ENCODE measurements around the gene STOML1.

The STOML1 gene

GRCh38 chr15:73936181-73936580 lies 55.9 kb downstream of the STOML1 start:
- Histone ChIP-seq H3K27ac (ENCODE audit: low read depth, low read length) (no peak overlapping the region), H3K4me3 (ENCODE audit: low read depth in 1 of 5, low read length in 5 of 5) (no peak overlapping the region), H3K9me3 (ENCODE audit: control insufficient read depth in 5 of 5, low read length in 5 of 5) (no peaks in the 10 kb centered on the region), H3K4me1 (ENCODE audit: control insufficient read depth in 5 of 5, insufficient read depth in 5 of 5, low read length in 5 of 5) (peaks cover 0 to 46% (median 24%) of the 10 kb centered on the region in 5 donors), H3K9ac (ENCODE audit: low read length in 5 of 5) (no peak overlapping the region), H3K27me3 (ENCODE audit: control insufficient read depth in 5 of 5, insufficient read depth in 4 of 5, low read length in 5 of 5) (peaks cover 0 to 8% (median 0%) of the 10 kb centered on the region in 5 donors), H3K36me3 (ENCODE audit: control insufficient read depth in 5 of 5, insufficient read depth in 5 of 5, low read length in 5 of 5) (peaks cover 0 to 3% (median 0%) of the 10 kb centered on the region in 5 donors)

GRCh38 chr15:73935547-73935946 lies 56.5 kb downstream of the STOML1 start:
- H3K4me3 ChIP-seq (ENCODE audit: low read depth in 1 of 5, low read length in 5 of 5): no peak overlapping the region
- H3K9ac ChIP-seq (ENCODE audit: low read length in 5 of 5): no peak overlapping the region
- H3K9me3 ChIP-seq (ENCODE audit: control insufficient read depth in 5 of 5, low read length in 5 of 5): no peaks in the 10 kb centered on the region
- H3K36me3 ChIP-seq (ENCODE audit: control insufficient read depth in 5 of 5, insufficient read depth in 5 of 5, low read length in 5 of 5): peaks cover 0 to 5% (median 0%) of the 10 kb centered on the region in 5 donors
- H3K27me3 ChIP-seq (ENCODE audit: control insufficient read depth in 5 of 5, insufficient read depth in 4 of 5, low read length in 5 of 5): peaks cover 0 to 8% (median 0%) of the 10 kb centered on the region in 5 donors
- no peak overlapping the region for H3K27ac ChIP-seq (ENCODE audit: low read depth, low read length)
- peaks cover 0 to 46% (median 24%) of the 10 kb centered on the region in 5 donors for H3K4me1 ChIP-seq (ENCODE audit: control insufficient read depth in 5 of 5, insufficient read depth in 5 of 5, low read length in 5 of 5)

- peaks cover 0 to 8% (median 0%) of the 10 kb centered on the region in 5 donors for H3K27me3 ChIP-seq (ENCODE audit: control insufficient read depth in 5 of 5, insufficient read depth in 4 of 5, low read length in 5 of 5)
- H3K4me3 ChIP-seq (ENCODE audit: low read depth in 1 of 5, low read length in 5 of 5): no peak overlapping the region
- H3K4me1 ChIP-seq (ENCODE audit: control insufficient read depth in 5 of 5, insufficient read depth in 5 of 5, low read length in 5 of 5): peaks cover under 1 to 50% (median 33%) of the 10 kb centered on the region in 5 donors
- no peak overlapping the region for H3K27ac ChIP-seq (ENCODE audit: low read depth, low read length)
- no peak overlapping the region for H3K9ac ChIP-seq (ENCODE audit: low read length in 5 of 5)
- H3K36me3 ChIP-seq (ENCODE audit: control insufficient read depth in 5 of 5, insufficient read depth in 5 of 5, low read length in 5 of 5): peaks cover 0 to 5% (median 0%) of the 10 kb centered on the region in 5 donors
- no peaks in the 10 kb centered on the region for H3K9me3 ChIP-seq (ENCODE audit: control insufficient read depth in 5 of 5, low read length in 5 of 5)
Measured at GRCh38 chr15:73934281-73934680, 57.8 kb downstream of the STOML1 start.

- Histone ChIP-seq H3K4me1 (ENCODE audit: control insufficient read depth in 5 of 5, insufficient read depth in 5 of 5, low read length in 5 of 5) (peaks cover 1 to 65% (median 50%) of the 10 kb centered on the region in 5 donors), H3K4me3 (ENCODE audit: low read depth in 1 of 5, low read length in 5 of 5) (no peak overlapping the region), H3K9ac (ENCODE audit: low read length in 5 of 5) (no peak overlapping the region), H3K27me3 (ENCODE audit: control insufficient read depth in 5 of 5, insufficient read depth in 4 of 5, low read length in 5 of 5) (peaks cover 0 to 12% (median 3%) of the 10 kb centered on the region in 5 donors), H3K9me3 (ENCODE audit: control insufficient read depth in 5 of 5, low read length in 5 of 5) (no peaks in the 10 kb centered on the region), H3K27ac (ENCODE audit: low read depth, low read length) (no peak overlapping the region), H3K36me3 (ENCODE audit: control insufficient read depth in 5 of 5, insufficient read depth in 5 of 5, low read length in 5 of 5) (peaks cover 0 to 5% (median 0%) of the 10 kb centered on the region in 5 donors)
Measured at GRCh38 chr15:73932381-73933191, 59.5 kb downstream of the STOML1 start.

- Histone ChIP-seq H3K9ac (ENCODE audit: low read length in 5 of 5) (no peak overlapping the region), H3K36me3 (ENCODE audit: control insufficient read depth in 5 of 5, insufficient read depth in 5 of 5, low read length in 5 of 5) (peaks cover 0 to 5% (median 0%) of the 10 kb centered on the region in 5 donors), H3K9me3 (ENCODE audit: control insufficient read depth in 5 of 5, low read length in 5 of 5) (no peaks in the 10 kb centered on the region), H3K4me1 (ENCODE audit: control insufficient read depth in 5 of 5, insufficient read depth in 5 of 5, low read length in 5 of 5) (peaks cover 1 to 71% (median 54%) of the 10 kb centered on the region in 5 donors), H3K4me3 (ENCODE audit: low read depth in 1 of 5, low read length in 5 of 5) (no peak overlapping the region), H3K27ac (ENCODE audit: low read depth, low read length) (no peak overlapping the region), H3K27me3 (ENCODE audit: control insufficient read depth in 5 of 5, insufficient read depth in 4 of 5, low read length in 5 of 5) (peaks cover 0 to 12% (median 3%) of the 10 kb centered on the region in 5 donors)
Measured at GRCh38 chr15:73931441-73931840, 60.7 kb downstream of the STOML1 start.

- peaks cover 0 to 12% (median 3%) of the 10 kb centered on the region in 5 donors for H3K27me3 ChIP-seq (ENCODE audit: control insufficient read depth in 5 of 5, insufficient read depth in 4 of 5, low read length in 5 of 5)
- H3K4me3 ChIP-seq (ENCODE audit: low read depth in 1 of 5, low read length in 5 of 5): no peak overlapping the region
- no peaks in the 10 kb centered on the region for H3K9me3 ChIP-seq (ENCODE audit: control insufficient read depth in 5 of 5, low read length in 5 of 5)
- H3K27ac ChIP-seq (ENCODE audit: low read depth, low read length): no peak overlapping the region
- peaks cover 1 to 71% (median 55%) of the 10 kb centered on the region in 5 donors for H3K4me1 ChIP-seq (ENCODE audit: control insufficient read depth in 5 of 5, insufficient read depth in 5 of 5, low read length in 5 of 5)
- peaks cover 0 to 5% (median 0%) of the 10 kb centered on the region in 5 donors for H3K36me3 ChIP-seq (ENCODE audit: control insufficient read depth in 5 of 5, insufficient read depth in 5 of 5, low read length in 5 of 5)
- peak overlapping the region in 1 of 5 donors; percentile 32 for H3K9ac ChIP-seq (ENCODE audit: low read length in 5 of 5)
Measured at GRCh38 chr15:73930790-73931281, 61.3 kb downstream of the STOML1 start.

GRCh38 chr15:73930371-73930770 lies 61.7 kb downstream of the STOML1 start:
- Histone ChIP-seq H3K9ac (ENCODE audit: low read length in 5 of 5) (peak overlapping the region in 2 of 5 donors; percentile 10 to 32), H3K27me3 (ENCODE audit: control insufficient read depth in 5 of 5, insufficient read depth in 4 of 5, low read length in 5 of 5) (peaks cover 0 to 12% (median 3%) of the 10 kb centered on the region in 5 donors), H3K9me3 (ENCODE audit: control insufficient read depth in 5 of 5, low read length in 5 of 5) (no peaks in the 10 kb centered on the region), H3K27ac (ENCODE audit: low read depth, low read length) (peak overlapping the region; percentile 41), H3K36me3 (ENCODE audit: control insufficient read depth in 5 of 5, insufficient read depth in 5 of 5, low read length in 5 of 5) (peaks cover 0 to 5% (median 0%) of the 10 kb centered on the region in 5 donors), H3K4me1 (ENCODE audit: control insufficient read depth in 5 of 5, insufficient read depth in 5 of 5, low read length in 5 of 5) (peaks cover 5 to 71% (median 59%) of the 10 kb centered on the region in 5 donors), H3K4me3 (ENCODE audit: low read depth in 1 of 5, low read length in 5 of 5) (no peak overlapping the region)

GRCh38 chr15:73928971-73929627 lies 63.0 kb downstream of the STOML1 start:
- H3K36me3 ChIP-seq (ENCODE audit: control insufficient read depth in 5 of 5, insufficient read depth in 5 of 5, low read length in 5 of 5): peaks cover 0 to 5% (median 0%) of the 10 kb centered on the region in 5 donors
- H3K9me3 ChIP-seq (ENCODE audit: control insufficient read depth in 5 of 5, low read length in 5 of 5): no peaks in the 10 kb centered on the region
- peaks cover 0 to 12% (median 3%) of the 10 kb centered on the region in 5 donors for H3K27me3 ChIP-seq (ENCODE audit: control insufficient read depth in 5 of 5, insufficient read depth in 4 of 5, low read length in 5 of 5)
- peaks cover 7 to 74% (median 69%) of the 10 kb centered on the region in 5 donors for H3K4me1 ChIP-seq (ENCODE audit: control insufficient read depth in 5 of 5, insufficient read depth in 5 of 5, low read length in 5 of 5)
- peak overlapping the region; percentile 13 for H3K27ac ChIP-seq (ENCODE audit: low read depth, low read length)
- peak overlapping the region in 2 of 5 donors; percentile 32 to 63 for H3K4me3 ChIP-seq (ENCODE audit: low read depth in 1 of 5, low read length in 5 of 5)
- no peak overlapping the region for H3K9ac ChIP-seq (ENCODE audit: low read length in 5 of 5)

All from subcutaneous abdominal adipose tissue (tissue), 5 donors.